Activated CD8-positive, alpha-beta T cell treated with anti-CD3 and anti-CD28 coated beads for 36 hours (primary cell): ENCODE measurements around the gene GAL. TPM values are rescaled to one million over a fixed set of nuclear protein-coding genes. Genes with fewer than 3 reads are reported as not detected.

Source experiments
- ATAC-seq: fragments of 200-7000 bp; cut with Tn5 transposase; one replicate; pipeline ENCODE4 v1.10.0; 2021; ENCODE audit warnings: mild to moderate bottlenecking, moderate library complexity
- CTCF ChIA-PET: fragments of 350-600 bp; sonication (Branson Sonifier 250); formaldehyde crosslinking; loops from one replicate; lab custom pipeline; 2021; ENCODE audit warnings: antibody characterized with exemption; lab: Charles Lee
- POLR2A ChIA-PET: fragments of 350-600 bp; sonication (Branson Sonifier 250); formaldehyde crosslinking; loops from one replicate; lab custom pipeline; 2021; ENCODE audit warnings: antibody characterized with exemption; lab: Charles Lee
- DNase-seq: peaks from one replicate; pipeline ENCODE4 v3.0.0-alpha.2; 2020
- H3K27ac Mint-ChIP-seq: one replicate; pipeline ENCODE4 v1.8.0; 2021; ENCODE audit warnings: mild to moderate bottlenecking, mixed read lengths
- H3K27me3 Mint-ChIP-seq: one replicate; pipeline ENCODE4 v1.8.0; 2021; ENCODE audit warnings: mixed read lengths
- H3K36me3 Mint-ChIP-seq: one replicate; pipeline ENCODE4 v1.8.0; 2021; ENCODE audit warnings: low read depth, mixed read lengths
- H3K4me1 Mint-ChIP-seq: one replicate; pipeline ENCODE4 v1.8.0; 2021; ENCODE audit warnings: low read depth, mixed read lengths
- H3K4me3 Mint-ChIP-seq: one replicate; pipeline ENCODE4 v1.8.0; 2021; ENCODE audit warnings: mild to moderate bottlenecking, moderate library complexity, mixed read lengths
- H3K9me3 Mint-ChIP-seq: one replicate; pipeline ENCODE4 v1.8.0; 2021; ENCODE audit warnings: mixed read lengths
- CTCF ChIP-seq: fragments of 200-600 bp; IDR thresholded peaks from one replicate; pipeline ENCODE4 v1.8.0; 2022; ENCODE audit warnings: antibody characterized with exemption, mild to moderate bottlenecking
- intact Hi-C: fragments of 100-400 bp; cut with micrococcal nuclease; formaldehyde crosslinking; loops from one replicate; pipeline ENCODE4 v1.10.0; 2022
- total RNA-seq, 2 experiments: library from RNA; stranded (reverse); gene quantifications; one replicate each; pipeline ENCODE4 v1.2.3, GENCODE V29; 2021

Gene GAL
- total RNA-seq, 2 experiments from 2014 or later: 2.2 to 3.8 TPM

DNA sequence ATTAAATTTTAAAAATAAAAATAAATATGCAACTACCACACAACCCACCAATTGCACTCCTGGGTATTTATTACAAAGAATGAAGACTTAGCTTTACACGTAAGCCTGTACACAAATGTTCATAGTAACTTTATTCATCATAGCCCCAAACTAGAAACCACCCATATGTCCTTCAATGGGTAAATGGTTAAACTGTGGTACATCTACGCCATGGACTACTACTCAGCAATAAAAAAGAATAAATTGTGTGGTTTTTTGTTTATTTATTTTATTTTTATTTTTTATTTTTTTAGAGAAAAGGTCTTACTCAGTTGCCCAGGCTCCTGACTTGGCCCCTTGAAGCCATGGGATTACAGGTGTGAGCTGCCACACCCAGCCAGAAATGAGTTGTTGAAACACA, 14.6 kb downstream of the GAL start:
- Mint-ChIP-seq H3K27me3 (peaks cover 7% of the 10 kb centered on the region), H3K27ac (no peak overlapping the region), H3K36me3 (no peaks in the 10 kb centered on the region), H3K9me3 (peaks cover 8% of the 10 kb centered on the region), H3K4me3 (no peak overlapping the region), H3K4me1 (no peaks in the 10 kb centered on the region)
- CTCF ChIA-PET: no interaction called here
- intact Hi-C loops: no loop called here
- DNase-seq (no peak), ATAC-seq (no peak)
- POLR2A ChIA-PET: no interaction called here
- TF ChIP-seq CTCF: no peak

- DNase-seq: no peak
- Mint-ChIP-seq H3K9me3 (no peaks in the 10 kb centered on the region), H3K4me1 (no peaks in the 10 kb centered on the region), H3K36me3 (no peaks in the 10 kb centered on the region), H3K27me3 (peaks cover 3% of the 10 kb centered on the region), H3K27ac (no peak overlapping the region), H3K4me3 (no peak overlapping the region)
- intact Hi-C loops: no loop called here
- POLR2A ChIA-PET: no interaction called here
- CTCF ChIA-PET: no interaction called here
- no peak for ATAC-seq
- no peak for TF ChIP-seq CTCF
These were observed 20.5 kb downstream of the GAL start for GRCh38 chr11:68704887-68705286.

DNA sequence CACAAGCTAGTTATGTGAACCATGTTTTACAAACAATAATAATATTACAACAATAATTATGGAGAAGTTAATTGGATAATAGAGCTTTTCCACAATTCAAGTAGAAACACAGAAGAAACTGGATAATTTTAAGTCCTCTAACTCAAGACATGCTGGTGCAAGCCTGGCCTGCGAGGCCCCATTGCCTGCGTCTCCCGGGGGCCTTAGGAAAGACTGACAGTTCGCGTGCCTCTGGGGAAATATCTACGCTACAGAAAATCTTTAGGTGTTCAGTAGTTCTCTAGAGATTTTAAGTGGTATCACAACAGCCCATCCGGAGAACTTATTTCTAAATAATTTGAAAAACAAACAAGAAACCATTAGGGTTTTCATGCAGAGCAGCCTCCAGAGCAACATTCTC, 23.2 kb downstream of the GAL start:
- Mint-ChIP-seq H3K36me3 (no peaks in the 10 kb centered on the region), H3K4me3 (no peak overlapping the region), H3K27me3 (no peaks in the 10 kb centered on the region), H3K4me1 (no peaks in the 10 kb centered on the region), H3K27ac (no peak overlapping the region), H3K9me3 (no peaks in the 10 kb centered on the region)
- TF ChIP-seq CTCF: no peak
- CTCF ChIA-PET: no interaction called here
- POLR2A ChIA-PET: no interaction called here
- DNase-seq (no peak), ATAC-seq (no peak)
- intact Hi-C loops: no loop called here

GRCh38 chr11:68709062-68709461, 24.7 kb downstream of the GAL start:
- TF ChIP-seq CTCF: no peak
- Mint-ChIP-seq H3K27ac (no peak overlapping the region), H3K9me3 (no peaks in the 10 kb centered on the region), H3K4me3 (no peak overlapping the region), H3K36me3 (no peaks in the 10 kb centered on the region), H3K27me3 (no peaks in the 10 kb centered on the region), H3K4me1 (no peaks in the 10 kb centered on the region)
- no peak for DNase-seq
- ChIA-PET CTCF (no interaction called here), POLR2A (no interaction called here)
- no peak for ATAC-seq
- intact Hi-C loops: no loop called here

DNA sequence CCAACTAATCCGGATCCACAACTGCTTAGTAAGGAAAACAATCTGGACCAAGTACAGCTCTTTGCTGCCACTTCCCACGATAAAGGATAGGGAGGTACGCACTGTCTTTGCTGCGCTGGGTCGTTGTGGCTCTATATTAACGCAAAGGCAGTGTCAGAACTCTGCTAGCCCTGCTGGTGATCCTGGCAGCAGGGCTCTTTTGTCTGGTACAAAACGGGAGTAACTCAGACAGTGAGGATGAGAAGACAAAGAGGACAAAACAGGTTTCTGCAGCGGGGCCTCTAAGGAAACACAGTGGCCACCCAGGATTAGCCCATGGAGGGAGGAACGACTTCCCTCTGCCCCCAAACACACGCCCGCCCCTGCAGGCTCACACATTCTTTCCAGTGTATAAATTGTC, 26.1 kb downstream of the GAL start:
- Mint-ChIP-seq H3K27ac (no peak overlapping the region), H3K27me3 (no peaks in the 10 kb centered on the region), H3K4me1 (no peaks in the 10 kb centered on the region), H3K4me3 (no peak overlapping the region), H3K36me3 (no peaks in the 10 kb centered on the region), H3K9me3 (no peaks in the 10 kb centered on the region)
- no peak for TF ChIP-seq CTCF
- POLR2A ChIA-PET: no interaction called here
- no peak for ATAC-seq
- CTCF ChIA-PET: no interaction called here
- intact Hi-C loops: no loop called here
- DNase-seq: no peak
